ENCODE results near the gene ZNF236.

The ZNF236 gene

GRCh38 chr18:77008576-77009315 is 186.4 kb downstream of the ZNF236 start:
- TF ChIP-seq YY1 (IDR thresholded peaks at IDR 0.05; ENCODE audit: low read depth) (no peak), EGR1 (IDR thresholded peaks at IDR 0.05) (no peak), TCF12 (IDR thresholded peaks at IDR 0.05; ENCODE audit: low read depth) (no peak), MAX (IDR thresholded peaks at IDR 0.05) (no peak), TAF1 (IDR thresholded peaks at IDR 0.05; ENCODE audit: low read depth) (no peak), RAD21 (IDR thresholded peaks at IDR 0.05; ENCODE audit: low read depth) (no peak), ZBTB7A (IDR thresholded peaks at IDR 0.05; ENCODE audit: low read depth) (no peak)

GRCh38 chr18:77009675-77010074 is 187.3 kb downstream of the ZNF236 start:
- no peak for TF ChIP-seq USF1 (IDR thresholded peaks at IDR 0.05)
- no peak for TF ChIP-seq MAX (IDR thresholded peaks at IDR 0.05)
- no peak for TF ChIP-seq FOXM1 (IDR thresholded peaks at IDR 0.05; ENCODE audit: borderline replicate concordance, low read depth)
- no peak for TF ChIP-seq RAD21 (IDR thresholded peaks at IDR 0.05; ENCODE audit: low read depth)
- TF ChIP-seq YY1 (IDR thresholded peaks at IDR 0.05; ENCODE audit: low read depth): no peak
- TF ChIP-seq CEBPB (IDR thresholded peaks at IDR 0.05): no peak
- no peak for TF ChIP-seq NFIC (IDR thresholded peaks at IDR 0.05)

- TF ChIP-seq TAF1 (IDR thresholded peaks at IDR 0.05; ENCODE audit: low read depth) (no peak), CEBPB (IDR thresholded peaks at IDR 0.05) (no peak), CREB1 (IDR thresholded peaks at IDR 0.05; ENCODE audit: low read depth) (no peak), TCF12 (IDR thresholded peaks at IDR 0.05; ENCODE audit: low read depth) (no peak), ZBTB7A (IDR thresholded peaks at IDR 0.05; ENCODE audit: low read depth) (no peak), REST (IDR thresholded peaks at IDR 0.05; ENCODE audit: low read depth) (no peak), USF1 (IDR thresholded peaks at IDR 0.05) (no peak), RAD21 (IDR thresholded peaks at IDR 0.05; ENCODE audit: low read depth) (no peak)
These were observed 189.8 kb downstream of the ZNF236 start for GRCh38 chr18:77012120-77012519.

- TF ChIP-seq TCF12 (IDR thresholded peaks at IDR 0.05; ENCODE audit: low read depth): no peak
- no peak for TF ChIP-seq EP300 (IDR thresholded peaks at IDR 0.05; ENCODE audit: borderline replicate concordance)
- no peak for TF ChIP-seq USF1 (IDR thresholded peaks at IDR 0.05)
- no peak for TF ChIP-seq RAD21 (IDR thresholded peaks at IDR 0.05; ENCODE audit: low read depth)
- TF ChIP-seq FOXM1 (IDR thresholded peaks at IDR 0.05; ENCODE audit: borderline replicate concordance, low read depth): no peak
- no peak for TF ChIP-seq CEBPB (IDR thresholded peaks at IDR 0.05)
- TF ChIP-seq EGR1 (IDR thresholded peaks at IDR 0.05): no peak
- TF ChIP-seq TEAD4 (IDR thresholded peaks at IDR 0.05): no peak
- no peak for TF ChIP-seq CREB1 (IDR thresholded peaks at IDR 0.05; ENCODE audit: low read depth)
- no peak for TF ChIP-seq TAF1 (IDR thresholded peaks at IDR 0.05; ENCODE audit: low read depth)
- TF ChIP-seq MAX (IDR thresholded peaks at IDR 0.05): no peak
- TF ChIP-seq REST (IDR thresholded peaks at IDR 0.05; ENCODE audit: low read depth): no peak
- no peak for TF ChIP-seq NFIC (IDR thresholded peaks at IDR 0.05)
- no peak for TF ChIP-seq ZBTB7A (IDR thresholded peaks at IDR 0.05; ENCODE audit: low read depth)
These were observed 190.6 kb downstream of the ZNF236 start for GRCh38 chr18:77012806-77013541.

Data from Ishikawa (cell line).